H9 (cell line): ENCODE data around the gene C20orf202. TPM values are rescaled to one million over a fixed set of nuclear protein-coding genes. Genes with fewer than 3 reads are reported as not detected.

Source experiments
- DNase-seq: peaks from one replicate; pipeline ENCODE4 v3.0.0-alpha.2; 2017
- H2AFZ ChIP-seq: one replicate; pipeline ENCODE4 v1.6.1; 2013; ENCODE audit warnings: mild to moderate bottlenecking, low read length, control low read depth, moderate library complexity
- H2AK5ac ChIP-seq: 2 replicates; pipeline ENCODE4 v1.6.1; 2013; ENCODE audit warnings: low read length, control low read depth, mixed read lengths; ENCODE audit not compliant: insufficient read length
- H2BK120ac ChIP-seq: one replicate; pipeline ENCODE4 v1.6.1; 2013; ENCODE audit warnings: low read depth, mild to moderate bottlenecking, low read length, control low read depth, inconsistent platforms; ENCODE audit not compliant: poor library complexity, severe bottlenecking
- H2BK12ac ChIP-seq: 2 replicates; pipeline ENCODE4 v1.6.1; 2013; ENCODE audit warnings: low read length, control low read depth, mixed read lengths, low read depth; ENCODE audit not compliant: insufficient read length
- H2BK15ac ChIP-seq: 2 replicates; pipeline ENCODE4 v1.6.1; 2013; ENCODE audit warnings: low read depth, low read length, control low read depth
- H2BK20ac ChIP-seq: one replicate; pipeline ENCODE4 v1.6.1; 2013; ENCODE audit warnings: low read depth, mild to moderate bottlenecking, low read length, control low read depth, inconsistent platforms; ENCODE audit not compliant: poor library complexity, severe bottlenecking
- H2BK5ac ChIP-seq: 2 replicates; pipeline ENCODE4 v1.6.1; 2013; ENCODE audit warnings: low read length, control low read depth, mixed read lengths; ENCODE audit not compliant: insufficient read length
- H3K14ac ChIP-seq: 2 replicates; pipeline ENCODE4 v1.6.1; 2013; ENCODE audit warnings: low read length, control low read depth; ENCODE audit not compliant: insufficient read depth
- H3K18ac ChIP-seq: 2 replicates; pipeline ENCODE4 v1.6.1; 2013; ENCODE audit warnings: low read depth, mild to moderate bottlenecking, mixed read lengths, low read length, control low read depth; ENCODE audit not compliant: insufficient read length
- H3K23ac ChIP-seq: 2 replicates; pipeline ENCODE4 v1.6.1; 2013; ENCODE audit warnings: low read length, control low read depth, mixed read lengths, low read depth; ENCODE audit not compliant: insufficient read length
- H3K23me2 ChIP-seq: 2 replicates; pipeline ENCODE4 v1.6.1; 2013; ENCODE audit warnings: low read depth, mild to moderate bottlenecking, mixed read lengths, low read length, control low read depth; ENCODE audit not compliant: insufficient read length, poor library complexity, severe bottlenecking
- H3K27ac ChIP-seq: 2 replicates; pipeline ENCODE4 v1.5.1; 2013; ENCODE audit warnings: low read length, control low read depth, mixed read lengths, low read depth; ENCODE audit not compliant: insufficient read length
- H3K27me3 ChIP-seq: 2 replicates; pipeline ENCODE4 v1.6.1; 2013; ENCODE audit warnings: low read length, control low read depth, inconsistent platforms; ENCODE audit not compliant: insufficient read depth
- H3K4ac ChIP-seq: 2 replicates; pipeline ENCODE4 v1.6.1; 2013; ENCODE audit warnings: low read depth, mild to moderate bottlenecking, control low read depth, inconsistent platforms, low read length, moderate library complexity
- H3K4me1 ChIP-seq: 2 replicates; pipeline ENCODE4 v1.6.1; 2013; ENCODE audit warnings: low read length, control low read depth, inconsistent platforms; ENCODE audit not compliant: insufficient read depth
- H3K4me2 ChIP-seq: 2 replicates; pipeline ENCODE4 v1.6.1; 2013; ENCODE audit warnings: low read length, control low read depth, mixed read lengths; ENCODE audit not compliant: insufficient read length, insufficient read depth
- H3K56ac ChIP-seq: 2 replicates; pipeline ENCODE4 v1.6.1; 2013; ENCODE audit warnings: low read depth, mild to moderate bottlenecking, mixed read lengths, low read length, control low read depth; ENCODE audit not compliant: insufficient read length
- H3K79me1 ChIP-seq: 2 replicates; pipeline ENCODE4 v1.6.1; 2013; ENCODE audit warnings: low read depth, mild to moderate bottlenecking, moderate library complexity, low read length, control low read depth, inconsistent platforms; ENCODE audit not compliant: insufficient read depth, poor library complexity, severe bottlenecking
- H3K79me2 ChIP-seq: 2 replicates; pipeline ENCODE4 v1.6.1; 2013; ENCODE audit warnings: low read length, control low read depth, inconsistent platforms; ENCODE audit not compliant: insufficient read depth
- H3K9ac ChIP-seq: 2 replicates; pipeline ENCODE4 v1.6.1; 2013; ENCODE audit warnings: low read length, control low read depth, mixed read lengths; ENCODE audit not compliant: insufficient read length; ENCODE audit errors: extremely low read depth
- H3K9me3 ChIP-seq: one replicate; pipeline ENCODE4 v1.6.1; 2013; ENCODE audit warnings: low read depth, low read length, inconsistent platforms; ENCODE audit not compliant: control insufficient read depth
- H3T11ph ChIP-seq: one replicate; pipeline ENCODE4 v1.6.1; 2013; ENCODE audit warnings: mild to moderate bottlenecking, low read length, control low read depth, inconsistent platforms
- H4K20me1 ChIP-seq: one replicate; pipeline ENCODE4 v1.6.1; 2013; ENCODE audit not compliant: control insufficient read depth, insufficient read length, insufficient read depth
- H4K5ac ChIP-seq: 2 replicates; pipeline ENCODE4 v1.6.1; 2013; ENCODE audit warnings: low read depth, mild to moderate bottlenecking, mixed read lengths, low read length, control low read depth; ENCODE audit not compliant: insufficient read length
- H4K8ac ChIP-seq: replicated peaks from 2 replicates; pipeline ENCODE4 v1.6.1; 2013; ENCODE audit warnings: low read length, control low read depth, mixed read lengths, low read depth; ENCODE audit not compliant: insufficient read length
- H4K91ac ChIP-seq: 2 replicates; pipeline ENCODE4 v1.6.1; 2013; ENCODE audit warnings: low read depth, mild to moderate bottlenecking, moderate library complexity, mixed read lengths, low read length, control low read depth; ENCODE audit not compliant: insufficient read length
- H3K27ac Mint-ChIP-seq, 3 experiments: 2 replicates in 2 of 3; 3 replicates in 1 of 3; pipeline ENCODE4 v1.8.0; 2020 to 2021; ENCODE audit warnings: mixed read lengths in 3 of 3, mild to moderate bottlenecking in 1 of 3, moderate library complexity in 1 of 3
- H3K27me3 Mint-ChIP-seq: 2 replicates; pipeline ENCODE4 v1.8.0; 2021; ENCODE audit warnings: low read depth, mild to moderate bottlenecking, moderate library complexity, mixed read lengths
- H3K36me3 Mint-ChIP-seq, 3 experiments: 2 replicates in 2 of 3; 3 replicates in 1 of 3; pipeline ENCODE4 v1.8.0; 2020 to 2021; ENCODE audit warnings: low read depth in 3 of 3, mixed read lengths in 3 of 3; ENCODE audit not compliant: insufficient read depth in 1 of 3
- H3K4me1 Mint-ChIP-seq, 2 experiments: 2 replicates each; pipeline ENCODE4 v1.8.0; 2020; ENCODE audit warnings: mixed read lengths in 2 of 2
- H3K4me3 Mint-ChIP-seq, 2 experiments: 2 replicates in 1 of 2; 3 replicates in 1 of 2; pipeline ENCODE4 v1.8.0; 2020 to 2021; ENCODE audit warnings: mild to moderate bottlenecking in 2 of 2, mixed read lengths in 2 of 2, moderate library complexity in 1 of 2
- H3K9me3 Mint-ChIP-seq, 2 experiments: 2 replicates in 1 of 2; 3 replicates in 1 of 2; pipeline ENCODE4 v1.8.0; 2020; ENCODE audit warnings: mild to moderate bottlenecking in 2 of 2, mixed read lengths in 2 of 2, moderate library complexity in 1 of 2
- CTCF ChIP-seq: fragments of 200-600 bp; sonication (generic); conservative IDR thresholded peaks from 3 replicates; pipeline ENCODE4 v1.8.0; 2021; ENCODE audit warnings: antibody characterized with exemption, mild to moderate bottlenecking
- WGBS: extraction: QIAGEN DNeasy Blood & Tissue Kit; methylation state at CpG from one replicate; pipeline ENCODE4 v1.1.7; 2013; ENCODE audit warnings: missing lambda C conversion rate, low lambda C conversion rate, mixed read lengths; ENCODE audit not compliant: insufficient read length; ENCODE audit errors: extremely low coverage; 5-methylcytosine and 5-hydroxymethylcytosine counted together
- total RNA-seq: library from RNA; stranded (reverse); gene quantifications from 2 replicates; pipeline ENCODE4 v1.2.1, GENCODE V29; 2021

C20orf202 gene
- total RNA-seq, 1 experiment from 2014 or later = 0.13 TPM

- Mint-ChIP-seq H3K4me1 (no peaks in the 10 kb centered on the region; a peak in 1 of 4 replicates), H3K4me3 (no peak overlapping the region)
Measured at GRCh38 chr20:1205802-1206201, 2.5 kb downstream of the C20orf202 start.

More at GRCh38 chr20:1205802-1206201, 2.5 kb downstream of the C20orf202 start:
- Histone ChIP-seq H4K91ac (no peak overlapping the region), H3K4me1 (no peaks in the 10 kb centered on the region), H3K4ac (no peak overlapping the region), H3K79me2 (no peaks in the 10 kb centered on the region), H3K9ac (no peak overlapping the region), H3K9me3 (no peaks in the 10 kb centered on the region), H2BK12ac (no peak overlapping the region), H3K14ac (no peak overlapping the region), H2BK20ac (no peak overlapping the region), H2BK5ac (no peak overlapping the region), H2BK15ac (no peak overlapping the region), H3K27ac (no peak overlapping the region), H2BK120ac (no peak overlapping the region), H3K56ac (no peak overlapping the region), H4K5ac (no peak overlapping the region), H3K23me2 (no peaks in the 10 kb centered on the region), H3K18ac (no peak overlapping the region), H4K20me1 (no peaks in the 10 kb centered on the region), H3K27me3 (no peaks in the 10 kb centered on the region), H4K8ac (no peak overlapping the region), H3K4me2 (no peak overlapping the region), H3K79me1 (no peaks in the 10 kb centered on the region), H2AK5ac (no peak overlapping the region), H3T11ph (no peak overlapping the region), H2AFZ (no peak overlapping the region), H3K23ac (no peak overlapping the region)
- no peaks in the 10 kb centered on the region for H3K36me3 Mint-ChIP-seq
- no peaks in the 10 kb centered on the region for H3K9me3 Mint-ChIP-seq
- peaks cover 32% of the 10 kb centered on the region for H3K27me3 Mint-ChIP-seq
- DNase-seq = no peak
- no CpG with 5 or more reads among the region's 8 CpGs for WGBS
- no peak for TF ChIP-seq CTCF
- H3K27ac Mint-ChIP-seq = no peak overlapping the region
